K562 (cell line): ENCODE measurements around the gene HINT2. TPM values are rescaled to one million over a fixed set of nuclear protein-coding genes. Genes with fewer than 3 reads are reported as not detected.
A peak's percentile ranks its signal among the peaks of the same experiment; 100 is the strongest.

Experiments used
- ATAC-seq: fragments of 200-7000 bp; cut with Tn5 transposase; 3 replicates; pipeline ENCODE4 v1.9.1; 2020; ENCODE audit warnings: moderate library complexity
- BruUV-seq: library from RNA; stranded (reverse); fragments of 400-500 nt; replicated peaks from 2 replicates; lab custom pipeline; 2021; lab: Mats Ljungman, UMichigan
- CTCF ChIA-PET: fragments of 300-600 bp; formaldehyde crosslinking; extraction: SDS; loops from one replicate; lab custom pipeline; 2021; ENCODE audit warnings: low intra/inter-chr PET ratio; lab: Yijun Ruan, JAX
- POLR2A ChIA-PET: fragments of 300-600, 350-650 bp; sonication (Branson Sonifier 250); formaldehyde crosslinking; extraction: SDS; loops from one replicate; lab custom pipeline; 2021; ENCODE audit warnings: antibody characterized with exemption, inconsistent platforms; lab: Yijun Ruan, JAX
- DNase-seq, 4 experiments: peaks; one replicate each; pipeline versions ENCODE4 v3.0.0 to v3.0.0-alpha.2; 2011 to 2018; ENCODE audit warnings: low spot score in 3 of 4, mixed read lengths in 3 of 4; ENCODE audit errors: extremely low read depth in 1 of 4
- FAIRE-seq: peaks from 2 replicates; lab custom pipeline; 2011; peaks lifted over from hg19 to GRCh38; lab: Jason Lieb, UNC
- H2AFZ ChIP-seq: 2 replicates; pipeline ENCODE4 v1.6.0; 2011; ENCODE audit warnings: low read depth, low read length, control low read depth, inconsistent platforms
- H3K27ac ChIP-seq: fragments of 200-600 bp; 3 replicates; pipeline ENCODE4 v1.8.0; 2011; ENCODE audit warnings: low read depth, mild to moderate bottlenecking, control low read depth, inconsistent platforms, low read length, moderate library complexity, mixed read lengths; ENCODE audit errors: extremely low read depth
- H3K27me3 ChIP-seq, 2 experiments: fragments of 300-600 bp in 1 of 2; 2 replicates in 1 of 2; 3 replicates in 1 of 2; pipeline versions ENCODE4 v1.6.0 to v1.8.0; 2011; ENCODE audit warnings: inconsistent platforms in 2 of 2, low read length in 2 of 2, mild to moderate bottlenecking in 1 of 2, mixed read lengths in 1 of 2, moderate library complexity in 1 of 2; ENCODE audit not compliant: control insufficient read depth in 2 of 2, insufficient read depth in 2 of 2
- H3K36me3 ChIP-seq: fragments of 300-600 bp; 3 replicates; pipeline ENCODE4 v1.8.0; 2011; ENCODE audit warnings: mild to moderate bottlenecking, low read length, inconsistent platforms; ENCODE audit not compliant: control insufficient read depth, insufficient read depth
- H3K4me1 ChIP-seq, 2 experiments: fragments of 200-600 bp in 1 of 2; replicated peaks in 1 of 2; 2 replicates in 1 of 2; 3 replicates in 1 of 2; pipeline versions ENCODE4 v1.5.1 to v1.8.0; 2011; ENCODE audit warnings: inconsistent platforms in 2 of 2, low read length in 2 of 2, mild to moderate bottlenecking in 1 of 2, mixed read lengths in 1 of 2, moderate library complexity in 1 of 2; ENCODE audit not compliant: control insufficient read depth in 2 of 2, insufficient read depth in 2 of 2
- H3K4me2 ChIP-seq: 2 replicates; pipeline ENCODE4 v1.6.1; 2011; ENCODE audit warnings: low read length, control low read depth, inconsistent platforms, mixed read lengths; ENCODE audit not compliant: insufficient read depth
- H3K4me3 ChIP-seq: fragments of 200-600 bp; sonication (generic), shearing (Covaris generic); 2 replicates; pipeline ENCODE4 v1.5.1; 2016; ENCODE audit warnings: control low read depth, inconsistent platforms
- H3K79me2 ChIP-seq: fragments of 200-600 bp; 3 replicates; pipeline ENCODE4 v1.8.0; 2011; ENCODE audit warnings: low read length, inconsistent platforms; ENCODE audit not compliant: control insufficient read depth, insufficient read depth
- H3K9ac ChIP-seq, 2 experiments: 2 replicates each; pipeline versions ENCODE4 v1.6.0 to v1.6.1; 2011; ENCODE audit warnings: low read depth in 2 of 2, low read length in 2 of 2, control low read depth in 1 of 2, inconsistent platforms in 1 of 2, mild to moderate bottlenecking in 1 of 2, mixed read lengths in 1 of 2; ENCODE audit not compliant: insufficient read depth in 1 of 2
- H3K9me1 ChIP-seq: one replicate; pipeline ENCODE4 v1.6.0; 2011; ENCODE audit warnings: inconsistent platforms, mild to moderate bottlenecking, low read length, moderate library complexity; ENCODE audit not compliant: control insufficient read depth, insufficient read depth
- H3K9me3 ChIP-seq: replicated peaks from 2 replicates; pipeline ENCODE4 v1.5.1; 2011; ENCODE audit warnings: low read depth, low read length, inconsistent platforms; ENCODE audit not compliant: control insufficient read depth, insufficient read depth
- H4K20me1 ChIP-seq: replicated peaks from 2 replicates; pipeline ENCODE4 v1.6.1; 2011; ENCODE audit warnings: low read length, inconsistent platforms, mixed read lengths; ENCODE audit not compliant: control insufficient read depth, insufficient read depth
- BCL6 ChIP-seq: fragments of 250-450 bp; sonication (Bioruptor Pico); IDR thresholded peaks from 2 replicates; pipeline ENCODE4 v1.4.0; 2020
- C11orf30 ChIP-seq: fragments of 450-650 bp; IDR thresholded peaks from 2 replicates; pipeline ENCODE4 v1.6.1; 2016; ENCODE audit warnings: low read depth, mild to moderate bottlenecking
- CBX1 ChIP-seq: sonication (generic); IDR thresholded peaks from 2 replicates; pipeline ENCODE4 v1.6.1; 2016; ENCODE audit warnings: antibody characterized with exemption, low read depth, mild to moderate bottlenecking
- FIP1L1 ChIP-seq: fragments of 200-400 bp; formaldehyde crosslinking; IDR thresholded peaks from 2 replicates; pipeline ENCODE4 v1.6.1; 2018; ENCODE audit warnings: mild to moderate bottlenecking, low read depth, low read length; ENCODE audit not compliant: poor library complexity, severe bottlenecking
- KLF6 ChIP-seq: fragments of 250-450 bp; sonication (Bioruptor Pico); IDR thresholded peaks from 2 replicates; pipeline ENCODE4 v1.4.0; 2020; ENCODE audit warnings: mild to moderate bottlenecking, moderate library complexity, borderline replicate concordance
- NCOA6 ChIP-seq: fragments of 450-650 bp; IDR thresholded peaks from 2 replicates; pipeline ENCODE4 v1.6.1; 2017; ENCODE audit warnings: mild to moderate bottlenecking
- STAT5A ChIP-seq: IDR thresholded peaks from 2 replicates; pipeline ENCODE4 v1.6.1; 2012; ENCODE audit warnings: low read length, inconsistent platforms, borderline replicate concordance
- ZNF253 ChIP-seq: fragments of 250-450 bp; sonication (Bioruptor Pico); conservative IDR thresholded peaks from 2 replicates; pipeline ENCODE4 v1.6.1; 2021; ENCODE audit warnings: mild to moderate bottlenecking
- ZNF589 ChIP-seq: fragments of 200-800 bp; sonication (Bioruptor generic); IDR thresholded peaks from 2 replicates; pipeline ENCODE4 v1.6.1; 2016; ENCODE audit warnings: low read depth, missing genetic modification characterization, missing compliant biosample characterization
- WGBS: fragments of 100-300 bp; shearing (Covaris generic); methylation state at CpG from one replicate; pipeline ENCODE4 v1.1.6; 2016; ENCODE audit warnings: low coverage, mixed read lengths; ENCODE audit not compliant: insufficient coverage; ENCODE audit errors: missing lambda C conversion rate; 5-methylcytosine and 5-hydroxymethylcytosine counted together
- in situ Hi-C: fragments of 300-500 bp; cut with MboI; formaldehyde crosslinking; loops from 4 replicates; pipeline ENCODE4 v1.15.0; 2018; ENCODE audit warnings: inconsistent platforms, mixed read lengths
- intact Hi-C: fragments of 100-400 bp; cut with micrococcal nuclease; formaldehyde crosslinking; loops from 2 replicates; pipeline ENCODE4 v1.14.2; 2022
- polyA plus RNA-seq, 8 experiments: library from polyadenylated mRNA; depleted of rRNA in 4 of 8; stranded (reverse) in 5 of 8; unstranded in 3 of 8; fragments of >200 nt; fragmentation: Nextera tagmentation in 2 of 8; fragmentation: Illumina TruSeq in 1 of 8; extraction: Ambion mirVana in 2 of 8; extraction: Trizol in 1 of 8; gene quantifications; 2 replicates each; pipeline versions ENCODE4 v1.2.1 to v1.2.3, GENCODE V29; 2011 to 2014; ENCODE audit warnings: inconsistent platforms in 1 of 8, missing spikeins in 1 of 8
- total RNA-seq, 7 experiments: library from RNA; depleted of rRNA in 6 of 7; stranded (reverse); fragments of >200 nt in 6 of 7; fragmentation: Illumina TruSeq in 2 of 7; extraction: Trizol in 2 of 7; gene quantifications; 2 replicates each; pipeline versions ENCODE4 v1.2.1 to v1.2.3, GENCODE V29; 2011 to 2021; ENCODE audit warnings: low replicate concordance in 1 of 7
- TF ChIP-seq, protein P1 (sequence below): fragments of 250-450 bp; sonication (Bioruptor Pico); IDR thresholded peaks from 2 replicates; pipeline ENCODE4 v1.5.0; 2021; ENCODE audit warnings: mild to moderate bottlenecking, moderate library complexity
- TF ChIP-seq, protein P2 (sequence below): fragments of 200-800 bp; sonication (Bioruptor generic); IDR thresholded peaks from 2 replicates; pipeline ENCODE4 v1.6.1; 2017; ENCODE audit warnings: missing genetic modification characterization, missing compliant biosample characterization
- TF ChIP-seq, protein P3 (sequence below): sonication (generic); formaldehyde crosslinking; IDR thresholded peaks from 2 replicates; pipeline ENCODE4 v1.8.1; 2023; ENCODE audit warnings: mild to moderate bottlenecking, missing genetic modification reagents, moderate library complexity
- TF ChIP-seq, protein P4 (sequence below): IDR thresholded peaks from 2 replicates; pipeline ENCODE4 v1.6.1; 2016; ENCODE audit warnings: missing genetic modification characterization, missing compliant biosample characterization

The HINT2 gene
- total and polyA plus RNA-seq, 9 of the 15 experiments (the other 6 are each of a cell fraction or from before 2014, with no cell fraction given) = 5.6 to 44.1 (median 27.9) TPM

DNA sequence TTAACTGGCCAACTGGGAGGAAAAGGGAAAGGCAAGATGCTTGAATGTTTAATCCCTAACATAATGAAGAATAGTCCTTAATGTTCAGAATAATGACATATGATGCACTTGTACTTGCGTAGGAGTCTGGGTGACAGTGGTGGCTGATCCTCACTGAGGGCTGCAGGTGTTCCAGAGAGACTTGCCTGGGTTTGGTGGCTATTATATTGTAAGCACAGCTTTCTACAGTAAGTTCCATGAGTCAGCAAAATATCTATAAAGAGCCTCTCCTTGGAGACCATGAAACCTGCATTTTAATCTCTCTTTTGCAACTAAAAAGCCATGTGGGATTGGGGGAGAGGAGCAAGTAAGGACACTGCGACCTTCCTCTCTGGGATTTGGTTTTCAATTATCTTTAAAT is 25.3 kb downstream of the HINT2 start:
- DNase-seq (peak in 1 of 4 experiments; percentile 13), FAIRE-seq (peak; percentile 44), ATAC-seq (peak; percentile 50; the same call in 2 of the 3 replicates)
- no peak overlapping the region for H2AFZ ChIP-seq
- H3K4me1 ChIP-seq = peaks cover 6% of the 10 kb centered on the region in 2 experiments; a peak in 4 of 5 replicates
- in situ Hi-C loops (no loop called here), intact Hi-C loops (no loop called here)
- H4K20me1 ChIP-seq = no peaks in the 10 kb centered on the region
- H3K4me2 ChIP-seq = no peak overlapping the region
- ChIA-PET POLR2A (interaction anchor here (1.2 to 1.5 kb wide), 2 partner anchors 48 to 132 kb away, joined by 3 to 4 read pairs; no protein-coding TSS in a partner anchor), CTCF (interaction anchor here (0.7 to 2.8 kb wide), 4 partner anchors 24 to 308 kb away, joined by 3 to 28 read pairs (median 10); no protein-coding TSS in a partner anchor)
- H3K79me2 ChIP-seq = no peaks in the 10 kb centered on the region
- H3K27me3 ChIP-seq = no peaks in the 10 kb centered on the region
- peak overlapping the region; percentile 37; the same call in 1 of the 3 replicates for H3K27ac ChIP-seq
- 71% methylated on average over 2 of the region's 2 CpGs for WGBS
- H3K4me3 ChIP-seq = no peak overlapping the region
- no peaks in the 10 kb centered on the region for H3K9me3 ChIP-seq
- BruUV-seq = no TSS peak
- no peak overlapping the region for H3K9ac ChIP-seq
- no peaks in the 10 kb centered on the region for H3K9me1 ChIP-seq
- H3K36me3 ChIP-seq = peaks cover 24% of the 10 kb centered on the region; the same call in 2 of the 3 replicates
- TF ChIP-seq STAT5A (no peak), ZNF253 (CRISPR knock-in tag) (no peak), C11orf30 (peak; percentile 95), NCOA6 (no peak), ZNF589 (CRISPR knock-in tag) (no peak), CBX1 (no peak), KLF6 (CRISPR knock-in tag) (no peak), FIP1L1 (no peak), BCL6 (CRISPR knock-in tag) (no peak)
- TF ChIP-seq, protein P1, sequence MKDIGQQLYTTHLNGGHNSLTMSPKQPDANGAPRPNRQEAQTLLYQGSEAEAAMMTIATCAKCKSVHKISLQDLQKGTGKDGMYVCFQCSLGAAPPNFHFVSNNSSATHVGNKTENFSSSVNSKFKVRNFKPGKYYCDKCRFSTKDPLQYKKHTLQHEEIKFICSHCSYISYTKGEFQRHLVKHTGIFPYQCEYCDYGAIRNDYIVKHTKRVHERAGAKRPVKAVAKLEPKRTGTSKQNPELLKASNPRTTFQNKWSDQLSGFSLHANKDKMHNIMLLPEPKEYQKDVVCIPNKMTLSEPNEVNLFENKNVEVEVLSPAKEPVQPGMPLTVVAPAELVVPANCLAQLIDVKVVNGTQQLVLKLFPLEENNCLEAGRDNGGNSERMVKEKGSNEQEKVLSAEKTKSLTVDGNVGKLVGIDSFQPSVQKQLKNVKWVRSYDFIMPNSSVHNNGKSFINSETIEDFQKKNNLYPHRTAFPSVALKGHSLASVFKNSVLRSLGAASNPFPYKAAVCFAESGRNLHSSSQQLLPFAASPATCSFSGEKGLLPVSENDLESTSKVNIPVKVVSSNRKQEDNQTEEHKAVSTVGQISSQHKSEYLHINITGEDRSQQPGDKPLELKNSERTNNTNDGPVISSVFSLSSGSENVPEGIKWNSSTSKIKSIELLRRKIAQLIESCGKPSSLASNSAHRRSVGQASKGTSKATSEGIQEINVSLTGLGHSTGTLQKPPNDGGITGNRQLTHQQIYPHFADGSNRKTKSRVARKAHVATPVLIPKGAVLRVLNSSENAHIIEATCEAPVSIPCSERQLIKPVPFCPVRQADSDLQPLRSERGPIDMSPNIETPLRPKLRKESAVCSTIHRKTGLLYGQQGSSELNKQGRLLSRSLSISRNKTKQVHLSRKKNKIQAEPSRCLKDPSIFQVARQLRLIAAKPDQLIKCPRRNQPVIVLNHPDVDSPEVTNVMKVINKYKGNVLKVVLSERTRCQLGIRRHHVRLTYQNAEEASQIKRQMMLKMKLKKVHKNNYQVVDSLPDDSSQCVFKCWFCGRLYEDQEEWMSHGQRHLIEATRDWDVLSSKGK (CRISPR knock-in tag) = no peak
- TF ChIP-seq, protein P2, sequence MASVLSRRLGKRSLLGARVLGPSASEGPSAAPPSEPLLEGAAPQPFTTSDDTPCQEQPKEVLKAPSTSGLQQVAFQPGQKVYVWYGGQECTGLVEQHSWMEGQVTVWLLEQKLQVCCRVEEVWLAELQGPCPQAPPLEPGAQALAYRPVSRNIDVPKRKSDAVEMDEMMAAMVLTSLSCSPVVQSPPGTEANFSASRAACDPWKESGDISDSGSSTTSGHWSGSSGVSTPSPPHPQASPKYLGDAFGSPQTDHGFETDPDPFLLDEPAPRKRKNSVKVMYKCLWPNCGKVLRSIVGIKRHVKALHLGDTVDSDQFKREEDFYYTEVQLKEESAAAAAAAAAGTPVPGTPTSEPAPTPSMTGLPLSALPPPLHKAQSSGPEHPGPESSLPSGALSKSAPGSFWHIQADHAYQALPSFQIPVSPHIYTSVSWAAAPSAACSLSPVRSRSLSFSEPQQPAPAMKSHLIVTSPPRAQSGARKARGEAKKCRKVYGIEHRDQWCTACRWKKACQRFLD = no peak
- TF ChIP-seq, protein P3, sequence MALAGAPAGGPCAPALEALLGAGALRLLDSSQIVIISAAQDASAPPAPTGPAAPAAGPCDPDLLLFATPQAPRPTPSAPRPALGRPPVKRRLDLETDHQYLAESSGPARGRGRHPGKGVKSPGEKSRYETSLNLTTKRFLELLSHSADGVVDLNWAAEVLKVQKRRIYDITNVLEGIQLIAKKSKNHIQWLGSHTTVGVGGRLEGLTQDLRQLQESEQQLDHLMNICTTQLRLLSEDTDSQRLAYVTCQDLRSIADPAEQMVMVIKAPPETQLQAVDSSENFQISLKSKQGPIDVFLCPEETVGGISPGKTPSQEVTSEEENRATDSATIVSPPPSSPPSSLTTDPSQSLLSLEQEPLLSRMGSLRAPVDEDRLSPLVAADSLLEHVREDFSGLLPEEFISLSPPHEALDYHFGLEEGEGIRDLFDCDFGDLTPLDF (CRISPR knock-in tag) = no peak
- TF ChIP-seq, protein P4, sequence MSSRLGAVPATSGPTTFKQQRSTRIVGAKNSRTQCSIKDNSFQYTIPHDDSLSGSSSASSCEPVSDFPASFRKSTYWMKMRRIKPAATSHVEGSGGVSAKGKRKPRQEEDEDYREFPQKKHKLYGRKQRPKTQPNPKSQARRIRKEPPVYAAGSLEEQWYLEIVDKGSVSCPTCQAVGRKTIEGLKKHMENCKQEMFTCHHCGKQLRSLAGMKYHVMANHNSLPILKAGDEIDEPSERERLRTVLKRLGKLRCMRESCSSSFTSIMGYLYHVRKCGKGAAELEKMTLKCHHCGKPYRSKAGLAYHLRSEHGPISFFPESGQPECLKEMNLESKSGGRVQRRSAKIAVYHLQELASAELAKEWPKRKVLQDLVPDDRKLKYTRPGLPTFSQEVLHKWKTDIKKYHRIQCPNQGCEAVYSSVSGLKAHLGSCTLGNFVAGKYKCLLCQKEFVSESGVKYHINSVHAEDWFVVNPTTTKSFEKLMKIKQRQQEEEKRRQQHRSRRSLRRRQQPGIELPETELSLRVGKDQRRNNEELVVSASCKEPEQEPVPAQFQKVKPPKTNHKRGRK (tag) = no peak
